Ovary (tissue), 3 donors: Measurements from ENCODE around the gene IGFBP2.

Source experiments
- CTCF ChIP-seq, 3 donors: fragments of 450-650 bp in 2 of 3; fragments of 200-600 bp in 1 of 3; IDR thresholded peaks; one replicate each; pipeline versions ENCODE4 v1.5.1 to v1.8.0; 2016 to 2022; ENCODE audit warnings: antibody characterized with exemption in 3 of 3, mild to moderate bottlenecking in 1 of 3
- EP300 ChIP-seq: sonication (generic); formaldehyde crosslinking; IDR thresholded peaks from one replicate; pipeline ENCODE4 v1.6.1; 2017; ENCODE audit warnings: antibody characterized with exemption
- POLR2A ChIP-seq: fragments of 450-650 bp; IDR thresholded peaks from one replicate; pipeline ENCODE4 v1.6.1; 2017; ENCODE audit warnings: antibody characterized with exemption, mild to moderate bottlenecking, moderate library complexity
- donor health status: DM: no; HTN: no; CAD: no.

GRCh38 chr2:216683846-216684245, 50.6 kb downstream of the IGFBP2 start:
- TF ChIP-seq EP300 (peak; percentile 83), CTCF (IDR thresholded peaks at IDR 0.05) (no peak), POLR2A (no peak)
